ENCODE measurements around the gene PRSS50. TPM values are rescaled to one million over a fixed set of nuclear protein-coding genes. Genes with fewer than 3 reads are reported as not detected.
A peak's percentile ranks its signal among the peaks of the same experiment; 100 is the strongest.

Gene PRSS50
- total and polyA plus RNA-seq, 4 donors: 0.02 to 0.33 (median 0.25) TPM; not detected in 1

- peak within 1 kb of the TSS; percentile 67 to 74 for H3K27ac ChIP-seq (ENCODE audit: low read depth in 1 of 2, low read length in 2 of 2)
- no peaks in the 10 kb centered on the region for H3K27me3 ChIP-seq (ENCODE audit: control insufficient read depth in 4 of 4, insufficient read depth in 4 of 4, low read length in 3 of 4)
- no peak for DNase-seq (ENCODE audit: low spot score)
- H3K4me1 ChIP-seq (ENCODE audit: control insufficient read depth in 4 of 4, insufficient read depth in 4 of 4, low read length in 3 of 4): peaks cover 9 to 29% (median 23%) of the 10 kb centered on the region in 4 donors
- WGBS: 30% methylated on average over 51 of the region's 51 CpGs
- H3K9ac ChIP-seq (ENCODE audit: low read depth in 1 of 2, low read length in 2 of 2): no peak within 1 kb of the TSS
- no peak for TF ChIP-seq JUND (IDR thresholded peaks at IDR 0.05)
- TF ChIP-seq ATF3 (IDR thresholded peaks at IDR 0.05): no peak
- TF ChIP-seq EGR1 (IDR thresholded peaks at IDR 0.05; ENCODE audit: low read depth in 2 of 2): no peak
- TF ChIP-seq HNF4G (IDR thresholded peaks at IDR 0.05): no peak
- TF ChIP-seq RAD21 (IDR thresholded peaks at IDR 0.05): no peak
- no peak for TF ChIP-seq ZBTB33 (IDR thresholded peaks at IDR 0.05)
- TF ChIP-seq MAX (IDR thresholded peaks at IDR 0.05): no peak
- TF ChIP-seq YY1 (IDR thresholded peaks at IDR 0.05): no peak
- TF ChIP-seq SP1 (IDR thresholded peaks at IDR 0.05): no peak
- no peak for TF ChIP-seq TAF1 (conservative IDR thresholded peaks at IDR 0.05)
- no peak for TF ChIP-seq FOXA1 (IDR thresholded peaks at IDR 0.05)
- no peak for TF ChIP-seq GABPA (IDR thresholded peaks at IDR 0.05 in 1 of 2, conservative IDR thresholded peaks at IDR 0.05 in 1 of 2)
- no peak for TF ChIP-seq RXRA (IDR thresholded peaks at IDR 0.05)
- no peak for TF ChIP-seq NR2F2 (IDR thresholded peaks at IDR 0.05)
- H3K9me3 ChIP-seq (ENCODE audit: control insufficient read depth in 4 of 4, low read length in 3 of 4): no peaks in the 10 kb centered on the region
- no peak within 1 kb of the TSS for H3K4me3 ChIP-seq (ENCODE audit: low read depth in 1 of 3, low read length in 3 of 3)
- no peaks in the 10 kb centered on the region for H3K36me3 ChIP-seq (ENCODE audit: control insufficient read depth in 4 of 4, insufficient read depth in 3 of 4, low read depth in 1 of 4, low read length in 3 of 4)
Measured at GRCh38 chr3:46701181-46701939, 16.3 kb downstream of the PRSS50 start, which contains the start of gene TMIE. Gene TMIE (plus strand): TSS chr3:46701392. CDS start chr3:46701488, 96 bp downstream.

GRCh38 chr3:46700772-46701171 is 16.9 kb downstream of the PRSS50 start:
- H3K9ac ChIP-seq (ENCODE audit: low read depth in 1 of 2, low read length in 2 of 2): no peak overlapping the region
- H3K4me3 ChIP-seq (ENCODE audit: low read depth in 1 of 3, low read length in 3 of 3): no peak overlapping the region
- no peaks in the 10 kb centered on the region for H3K9me3 ChIP-seq (ENCODE audit: control insufficient read depth in 4 of 4, low read length in 3 of 4)
- TF ChIP-seq FOXA1 (IDR thresholded peaks at IDR 0.05): no peak
- no peak for TF ChIP-seq SP1 (IDR thresholded peaks at IDR 0.05)
- TF ChIP-seq ATF3 (IDR thresholded peaks at IDR 0.05): no peak
- TF ChIP-seq FOXA2 (IDR thresholded peaks at IDR 0.05): no peak
- no peak for DNase-seq (ENCODE audit: low spot score)
- no peaks in the 10 kb centered on the region for H3K36me3 ChIP-seq (ENCODE audit: control insufficient read depth in 4 of 4, insufficient read depth in 3 of 4, low read depth in 1 of 4, low read length in 3 of 4)
- 36% methylated on average over 4 of the region's 4 CpGs for WGBS
- peaks cover 12 to 35% (median 27%) of the 10 kb centered on the region in 4 donors for H3K4me1 ChIP-seq (ENCODE audit: control insufficient read depth in 4 of 4, insufficient read depth in 4 of 4, low read length in 3 of 4)
- H3K27ac ChIP-seq (ENCODE audit: low read depth in 1 of 2, low read length in 2 of 2): no peak overlapping the region
- no peaks in the 10 kb centered on the region for H3K27me3 ChIP-seq (ENCODE audit: control insufficient read depth in 4 of 4, insufficient read depth in 4 of 4, low read length in 3 of 4)

Measured in liver (tissue), 9 donors.